Gastroesophageal sphincter (tissue), 3 donors: ENCODE results near the gene GCC2.

Experiments
- EP300 ChIP-seq: sonication (generic); formaldehyde crosslinking; IDR thresholded peaks from one replicate; pipeline ENCODE4 v1.6.1; 2017; ENCODE audit warnings: antibody characterized with exemption, mild to moderate bottlenecking
- POLR2A ChIP-seq, 2 donors: fragments of 450-650 bp; IDR thresholded peaks; one replicate each; pipeline ENCODE4 v1.6.1; 2017; ENCODE audit warnings: antibody characterized with exemption in 2 of 2, mild to moderate bottlenecking in 2 of 2, moderate library complexity in 1 of 2
- POLR2AphosphoS5 ChIP-seq: sonication (generic); formaldehyde crosslinking; IDR thresholded peaks from one replicate; pipeline ENCODE4 v1.6.1; 2017; ENCODE audit warnings: antibody characterized with exemption
- TF ChIP-seq, protein P1 (sequence below), 4 experiments: fragments of 200-600 bp in 2 of 4; fragments of 450-650 bp in 2 of 4; sonication (generic) in 1 of 4; IDR thresholded peaks; one replicate each; pipeline ENCODE4 v1.5.1; 2017 to 2019; ENCODE audit warnings: antibody characterized with exemption in 4 of 4, mild to moderate bottlenecking in 2 of 4, moderate library complexity in 2 of 4

DNA sequence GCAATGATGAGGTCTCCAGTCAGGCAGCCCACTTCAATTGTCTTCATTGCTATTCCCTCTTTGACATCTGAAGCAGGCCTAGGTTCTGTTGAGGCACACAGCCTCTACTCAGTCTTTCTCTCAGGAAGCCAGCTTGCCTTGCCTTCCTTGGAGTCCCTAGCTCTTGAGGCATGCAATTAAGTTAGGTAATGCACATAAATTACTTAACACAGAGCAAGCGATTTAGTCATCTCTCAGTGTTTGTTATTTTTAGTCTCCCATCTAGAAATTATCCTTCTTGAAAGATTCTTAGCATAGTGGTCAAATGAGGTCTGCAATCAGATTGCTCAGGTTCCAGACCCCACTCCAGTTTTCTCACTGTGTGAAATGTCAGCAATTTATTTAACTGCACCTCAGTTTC is 39.2 kb upstream of the GCC2 start:
- TF ChIP-seq, protein P1, sequence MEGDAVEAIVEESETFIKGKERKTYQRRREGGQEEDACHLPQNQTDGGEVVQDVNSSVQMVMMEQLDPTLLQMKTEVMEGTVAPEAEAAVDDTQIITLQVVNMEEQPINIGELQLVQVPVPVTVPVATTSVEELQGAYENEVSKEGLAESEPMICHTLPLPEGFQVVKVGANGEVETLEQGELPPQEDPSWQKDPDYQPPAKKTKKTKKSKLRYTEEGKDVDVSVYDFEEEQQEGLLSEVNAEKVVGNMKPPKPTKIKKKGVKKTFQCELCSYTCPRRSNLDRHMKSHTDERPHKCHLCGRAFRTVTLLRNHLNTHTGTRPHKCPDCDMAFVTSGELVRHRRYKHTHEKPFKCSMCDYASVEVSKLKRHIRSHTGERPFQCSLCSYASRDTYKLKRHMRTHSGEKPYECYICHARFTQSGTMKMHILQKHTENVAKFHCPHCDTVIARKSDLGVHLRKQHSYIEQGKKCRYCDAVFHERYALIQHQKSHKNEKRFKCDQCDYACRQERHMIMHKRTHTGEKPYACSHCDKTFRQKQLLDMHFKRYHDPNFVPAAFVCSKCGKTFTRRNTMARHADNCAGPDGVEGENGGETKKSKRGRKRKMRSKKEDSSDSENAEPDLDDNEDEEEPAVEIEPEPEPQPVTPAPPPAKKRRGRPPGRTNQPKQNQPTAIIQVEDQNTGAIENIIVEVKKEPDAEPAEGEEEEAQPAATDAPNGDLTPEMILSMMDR (IDR thresholded peaks at IDR 0.05), result no peak
- no peak for TF ChIP-seq POLR2A (IDR thresholded peaks at IDR 0.05)
- no peak for TF ChIP-seq EP300
- TF ChIP-seq POLR2AphosphoS5, result no peak
